HL-60 (cell line): Measurements from ENCODE around the gene TIMM23.

Experiments
- DNase-seq, 2 experiments: peaks; one replicate each; pipeline ENCODE4 v3.0.0-alpha.2; 2010 to 2020; ENCODE audit warnings: low read depth in 1 of 2, low spot score in 1 of 2
- H3K27ac ChIP-seq: fragments of 250-450 bp; sonication (Bioruptor Pico); replicated peaks from 2 replicates; pipeline ENCODE4 v1.5.1; 2020; ENCODE audit warnings: mild to moderate bottlenecking, moderate library complexity
- H3K27me3 ChIP-seq: fragments of 250-450 bp; sonication (Bioruptor Pico); 2 replicates; pipeline ENCODE4 v1.5.1; 2021; ENCODE audit warnings: mild to moderate bottlenecking, moderate library complexity; ENCODE audit not compliant: insufficient read depth, poor library complexity, severe bottlenecking
- H3K4me3 ChIP-seq: replicated peaks from 2 replicates; pipeline ENCODE4 v1.5.1; 2011; ENCODE audit warnings: mild to moderate bottlenecking, control low read depth, low read length; ENCODE audit not compliant: insufficient read depth
- CTCF ChIP-seq: IDR thresholded peaks from one replicate; pipeline ENCODE4 v1.5.1; 2011; ENCODE audit warnings: low read length, control low read depth, inconsistent platforms; ENCODE audit not compliant: insufficient read depth
- GABPA ChIP-seq: IDR thresholded peaks from 2 replicates; pipeline ENCODE4 v1.6.1; 2012; ENCODE audit warnings: low read depth
- POLR2AphosphoS5 ChIP-seq: IDR thresholded peaks from 2 replicates; pipeline ENCODE4 v1.6.1; 2012; ENCODE audit warnings: low read depth
- REST ChIP-seq: IDR thresholded peaks from 2 replicates; pipeline ENCODE4 v1.6.1; 2012; ENCODE audit warnings: low read depth; ENCODE audit not compliant: insufficient replicate concordance
- SPI1 ChIP-seq: IDR thresholded peaks from 2 replicates; pipeline ENCODE4 v1.6.1; 2012; ENCODE audit warnings: low read depth, mild to moderate bottlenecking, borderline replicate concordance

The TIMM23 gene

GRCh38 chr10:46006219-46006618, 33.9 kb downstream of the TIMM23 start:
- no peak overlapping the region for H3K27ac ChIP-seq
- no peak for DNase-seq
- H3K27me3 ChIP-seq = no peaks in the 10 kb centered on the region
- H3K4me3 ChIP-seq = no peak overlapping the region
- no peak for TF ChIP-seq REST
- TF ChIP-seq CTCF = no peak
- no peak for TF ChIP-seq GABPA
- TF ChIP-seq SPI1 = no peak
- TF ChIP-seq POLR2AphosphoS5 = no peak

- no peak for DNase-seq
- H3K27me3 ChIP-seq = no peaks in the 10 kb centered on the region
- no peak overlapping the region for H3K4me3 ChIP-seq
- no peak overlapping the region for H3K27ac ChIP-seq
- TF ChIP-seq REST = no peak
- no peak for TF ChIP-seq GABPA
- TF ChIP-seq CTCF = no peak
- TF ChIP-seq SPI1 = no peak
- no peak for TF ChIP-seq POLR2AphosphoS5
Measured at GRCh38 chr10:46012746-46013145, 40.5 kb downstream of the TIMM23 start.

GRCh38 chr10:46014206-46014605, 41.9 kb downstream of the TIMM23 start:
- Histone ChIP-seq H3K27ac (no peak overlapping the region), H3K4me3 (no peak overlapping the region), H3K27me3 (no peaks in the 10 kb centered on the region)
- DNase-seq = no peak
- TF ChIP-seq CTCF (no peak), POLR2AphosphoS5 (no peak), GABPA (no peak)

GRCh38 chr10:46014683-46015405, 42.6 kb downstream of the TIMM23 start:
- no peaks in the 10 kb centered on the region for H3K27me3 ChIP-seq
- TF ChIP-seq GABPA (no peak), POLR2AphosphoS5 (no peak), REST (no peak), SPI1 (no peak), CTCF (no peak)
- no peak overlapping the region for H3K27ac ChIP-seq
- no peak overlapping the region for H3K4me3 ChIP-seq
- no peak for DNase-seq
